ACC112 (cell line): ENCODE data around the gene HSH2D.

ENCODE experiments used
- H2AFZ ChIP-seq: fragments of 200-600 bp; sonication (generic); one replicate; pipeline ENCODE4 v1.6.0; 2017; ENCODE audit warnings: antibody characterized with exemption, low read length; ENCODE audit not compliant: unreplicated experiment
- H3K27ac ChIP-seq: fragments of 200-600 bp; sonication (generic); 2 replicates; pipeline ENCODE4 v1.5.1; 2014; ENCODE audit warnings: low read depth, mild to moderate bottlenecking, antibody characterized with exemption, low read length, moderate library complexity
- H3K27me3 ChIP-seq: fragments of 200-600 bp; sonication (generic); 2 replicates; pipeline ENCODE4 v1.6.1; 2014; ENCODE audit warnings: mild to moderate bottlenecking, antibody characterized with exemption, low read length, moderate library complexity, mixed read lengths; ENCODE audit not compliant: insufficient read depth
- H3K36me3 ChIP-seq: fragments of 200-600 bp; sonication (generic); 2 replicates; pipeline ENCODE4 v1.6.1; 2016; ENCODE audit warnings: mild to moderate bottlenecking, antibody characterized with exemption, low read length, moderate library complexity, mixed read lengths; ENCODE audit not compliant: insufficient read depth
- H3K4me1 ChIP-seq: fragments of 200-600 bp; sonication (generic); one replicate; pipeline ENCODE4 v1.6.1; 2016; ENCODE audit warnings: low read length, mixed read lengths; ENCODE audit not compliant: insufficient read depth, unreplicated experiment, control insufficient read depth
- H3K4me3 ChIP-seq: fragments of 200-600 bp; sonication (generic); 2 replicates; pipeline ENCODE4 v1.5.1; 2014; ENCODE audit warnings: mild to moderate bottlenecking, low read depth, low read length
- H3K79me2 ChIP-seq: fragments of 200-600 bp; sonication (generic); one replicate; pipeline ENCODE4 v1.6.0; 2016; ENCODE audit warnings: low read length; ENCODE audit not compliant: control insufficient read depth, unreplicated experiment, insufficient read depth

Gene HSH2D

DNA sequence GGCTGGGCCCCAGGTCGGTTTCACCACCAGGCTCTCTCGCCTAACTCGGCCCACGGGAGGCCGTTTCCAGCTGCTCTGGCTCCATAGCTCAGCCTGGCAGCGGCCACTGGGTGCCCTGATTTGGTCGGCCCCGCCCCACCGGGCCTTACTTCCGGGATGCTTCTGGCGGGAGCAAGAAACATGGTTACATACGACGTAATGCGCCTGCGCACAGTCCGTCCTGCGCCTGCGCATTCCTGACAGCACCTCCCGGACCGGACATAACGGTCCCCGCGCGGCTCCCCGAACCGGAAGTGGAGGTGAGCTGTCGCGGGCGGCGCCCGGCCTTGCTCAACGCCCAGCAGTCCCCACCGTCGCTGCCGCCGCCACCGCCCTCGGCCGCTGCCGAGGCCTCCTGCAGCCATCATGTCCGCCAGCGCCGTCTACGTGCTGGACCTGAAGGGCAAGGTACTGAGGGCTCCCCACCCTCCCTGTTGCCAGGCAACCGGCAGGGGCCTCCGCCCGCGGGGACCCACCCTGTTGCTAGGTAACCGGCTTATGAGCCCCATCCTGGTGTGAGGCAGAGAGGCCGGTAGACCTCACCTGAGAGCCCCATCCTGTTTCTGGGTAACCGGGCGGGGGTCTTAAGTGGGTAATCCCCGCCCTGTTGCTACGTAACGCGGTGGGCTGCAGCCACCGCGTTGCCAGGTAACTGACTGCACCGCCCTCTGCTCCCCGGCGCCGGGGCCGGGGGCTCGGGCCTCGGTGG, 54.3 kb downstream of the HSH2D start, which contains the start of gene AP1M1:
Gene AP1M1, plus strand, starts transcription at position 290 of the 748 bp plus-strand sequence. Its CDS starts 116 bp downstream, at position 406.
- peak within 1 kb of the TSS; percentile 95 for H3K27ac ChIP-seq
- peak within 1 kb of the TSS; percentile 91 for H3K4me3 ChIP-seq
- no peaks in the 10 kb centered on the region for H3K27me3 ChIP-seq
- peaks cover 47% of the 10 kb centered on the region for H3K79me2 ChIP-seq
- H2AFZ ChIP-seq = peak within 1 kb of the TSS; percentile 6
- H3K36me3 ChIP-seq = no peaks in the 10 kb centered on the region
- peaks cover 24% of the 10 kb centered on the region for H3K4me1 ChIP-seq

GRCh38 chr19:16198370-16198651, 54.8 kb downstream of the HSH2D start:
- peaks cover 24% of the 10 kb centered on the region for H3K4me1 ChIP-seq
- H3K27me3 ChIP-seq = no peaks in the 10 kb centered on the region
- H3K36me3 ChIP-seq = no peaks in the 10 kb centered on the region
- peaks cover 50% of the 10 kb centered on the region for H3K79me2 ChIP-seq
- peak overlapping the region; percentile 6 for H2AFZ ChIP-seq
- H3K4me3 ChIP-seq = peak overlapping the region; percentile 91
- peak overlapping the region; percentile 95 for H3K27ac ChIP-seq

DNA sequence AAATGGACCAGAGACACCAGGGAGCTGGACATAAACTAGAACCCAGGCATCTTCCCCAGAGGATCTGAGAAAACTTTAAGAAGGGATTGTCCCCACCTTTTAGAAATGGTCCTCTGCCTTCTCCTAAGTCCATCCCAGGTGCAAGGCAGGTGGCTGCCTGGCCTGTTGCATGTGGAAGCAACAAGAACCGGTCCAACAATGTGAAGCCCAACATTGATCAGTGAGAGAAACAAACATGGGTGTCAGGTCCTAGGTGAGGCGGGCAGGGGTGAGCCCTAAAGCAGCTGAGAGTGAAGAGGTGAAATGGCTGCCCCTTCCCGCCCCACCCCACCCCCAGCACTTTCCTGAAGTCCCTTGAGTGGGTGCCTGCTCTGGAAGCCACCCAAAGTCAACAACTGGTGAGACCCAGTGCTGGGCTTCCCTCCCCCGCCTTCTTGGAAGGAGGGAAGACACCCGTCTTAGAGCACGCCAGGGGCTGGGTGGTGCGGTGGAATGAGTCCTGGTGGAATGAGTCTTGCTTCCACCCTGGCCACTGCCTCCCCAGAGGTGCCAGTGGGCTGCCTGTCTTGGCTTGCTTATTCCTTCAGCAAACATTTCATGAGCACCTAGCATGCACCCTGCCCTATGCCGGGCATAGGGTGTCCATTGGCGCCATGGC, 55.9 kb downstream of the HSH2D start:
- no peaks in the 10 kb centered on the region for H3K36me3 ChIP-seq
- H2AFZ ChIP-seq = no peak overlapping the region
- no peaks in the 10 kb centered on the region for H3K27me3 ChIP-seq
- H3K27ac ChIP-seq = no peak overlapping the region
- H3K4me1 ChIP-seq = peaks cover 24% of the 10 kb centered on the region
- H3K4me3 ChIP-seq = peak overlapping the region; percentile 91
- peaks cover 50% of the 10 kb centered on the region for H3K79me2 ChIP-seq

DNA sequence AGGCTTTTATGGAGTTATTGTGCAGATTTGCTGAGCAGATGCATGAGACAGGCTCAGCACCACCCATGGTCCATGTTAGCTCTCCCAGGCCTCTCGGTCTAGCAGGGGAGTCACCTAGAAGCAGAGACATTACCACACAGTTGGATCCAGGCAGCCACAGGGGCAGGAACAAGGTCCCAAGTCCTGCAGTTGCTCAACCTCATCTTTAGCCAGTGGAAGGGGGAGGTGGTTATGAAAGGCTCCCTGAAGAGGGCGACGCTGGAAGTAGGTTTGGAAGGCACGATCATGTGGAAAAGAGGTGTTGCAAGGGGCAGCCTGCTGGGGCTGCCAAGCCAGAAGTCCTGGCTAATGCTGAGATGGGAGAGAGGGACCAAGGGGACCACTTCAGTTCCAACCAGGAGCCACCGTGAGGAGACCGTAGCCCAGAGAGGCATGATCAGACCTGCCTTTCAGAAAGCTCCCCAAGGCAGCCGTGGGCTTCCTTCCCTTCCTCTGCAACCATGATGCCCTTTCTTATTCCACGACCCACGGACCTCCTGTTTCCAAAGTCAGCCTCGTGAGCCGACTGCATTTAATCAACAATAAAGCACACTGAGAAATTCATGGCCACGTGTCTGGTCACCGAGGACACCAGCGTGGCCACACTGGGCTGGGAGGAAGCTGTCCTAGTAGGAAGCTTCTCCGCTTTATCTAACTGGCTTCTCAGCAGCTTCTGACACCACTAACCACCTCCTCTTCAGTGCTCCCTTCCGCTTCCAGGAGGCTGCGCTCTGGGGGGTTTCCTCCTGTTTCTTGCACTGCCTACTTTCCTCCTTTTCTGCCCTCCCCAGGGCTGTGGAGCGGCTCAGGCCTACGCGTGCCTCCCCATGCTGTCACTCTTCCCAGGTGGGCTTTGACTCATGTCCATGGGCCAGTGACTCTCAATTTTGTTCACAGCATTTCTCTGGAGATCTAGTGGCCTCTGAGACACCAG, 56.8 kb downstream of the HSH2D start:
- H3K79me2 ChIP-seq = peaks cover 50% of the 10 kb centered on the region
- H3K4me3 ChIP-seq = peak overlapping the region; percentile 44
- peaks cover 24% of the 10 kb centered on the region for H3K4me1 ChIP-seq
- no peak overlapping the region for H3K27ac ChIP-seq
- H2AFZ ChIP-seq = no peak overlapping the region
- H3K27me3 ChIP-seq = no peaks in the 10 kb centered on the region
- no peaks in the 10 kb centered on the region for H3K36me3 ChIP-seq

GRCh38 chr19:16201011-16201391, 57.5 kb downstream of the HSH2D start:
- H3K4me3 ChIP-seq = no peak overlapping the region
- H3K4me1 ChIP-seq = peaks cover 21% of the 10 kb centered on the region
- no peaks in the 10 kb centered on the region for H3K36me3 ChIP-seq
- H2AFZ ChIP-seq = no peak overlapping the region
- no peak overlapping the region for H3K27ac ChIP-seq
- peaks cover 50% of the 10 kb centered on the region for H3K79me2 ChIP-seq
- no peaks in the 10 kb centered on the region for H3K27me3 ChIP-seq

- H3K27ac ChIP-seq = no peak overlapping the region
- H2AFZ ChIP-seq = no peak overlapping the region
- H3K4me3 ChIP-seq = no peak overlapping the region
- no peaks in the 10 kb centered on the region for H3K27me3 ChIP-seq
- H3K36me3 ChIP-seq = no peaks in the 10 kb centered on the region
- peaks cover 12% of the 10 kb centered on the region for H3K4me1 ChIP-seq
- peaks cover 50% of the 10 kb centered on the region for H3K79me2 ChIP-seq
Measured at GRCh38 chr19:16202320-16203255, 59.1 kb downstream of the HSH2D start.

- Histone ChIP-seq H3K36me3 (0 out of 2 replicates have a peak, but pooled peaks cover 3% of the 10 kb centered on the region), H2AFZ (no peak overlapping the region), H3K79me2 (peaks cover 44% of the 10 kb centered on the region), H3K4me1 (peaks cover 12% of the 10 kb centered on the region), H3K4me3 (no peak overlapping the region), H3K27me3 (no peaks in the 10 kb centered on the region), H3K27ac (no peak overlapping the region)
Measured at GRCh38 chr19:16203256-16204004, 59.9 kb downstream of the HSH2D start.

- H3K27ac ChIP-seq = no peak overlapping the region
- peaks cover 39% of the 10 kb centered on the region for H3K79me2 ChIP-seq
- H3K36me3 ChIP-seq = peaks cover 8% of the 10 kb centered on the region; the same call in 1 of the 2 replicates
- H3K4me3 ChIP-seq = no peak overlapping the region
- no peak overlapping the region for H2AFZ ChIP-seq
- H3K4me1 ChIP-seq = peaks cover 11% of the 10 kb centered on the region
- no peaks in the 10 kb centered on the region for H3K27me3 ChIP-seq
Measured at GRCh38 chr19:16204005-16204294, 60.5 kb downstream of the HSH2D start.

GRCh38 chr19:16205205-16206045, 61.9 kb downstream of the HSH2D start:
- Histone ChIP-seq H3K27ac (no peak overlapping the region), H3K36me3 (peaks cover 14% of the 10 kb centered on the region; the same call in 1 of the 2 replicates), H3K4me1 (no peaks in the 10 kb centered on the region), H3K79me2 (peaks cover 27% of the 10 kb centered on the region), H2AFZ (no peak overlapping the region), H3K27me3 (no peaks in the 10 kb centered on the region), H3K4me3 (no peak overlapping the region)
